GM19455 (cell line): Measurements from ENCODE around the gene OFD1.

Experiments
- ATAC-seq: cut with Tn5 transposase; IDR thresholded peaks from one replicate; pipeline ENCODE4 v1.9.1; 2021; ENCODE audit not compliant: unreplicated experiment

Gene OFD1, protein sequence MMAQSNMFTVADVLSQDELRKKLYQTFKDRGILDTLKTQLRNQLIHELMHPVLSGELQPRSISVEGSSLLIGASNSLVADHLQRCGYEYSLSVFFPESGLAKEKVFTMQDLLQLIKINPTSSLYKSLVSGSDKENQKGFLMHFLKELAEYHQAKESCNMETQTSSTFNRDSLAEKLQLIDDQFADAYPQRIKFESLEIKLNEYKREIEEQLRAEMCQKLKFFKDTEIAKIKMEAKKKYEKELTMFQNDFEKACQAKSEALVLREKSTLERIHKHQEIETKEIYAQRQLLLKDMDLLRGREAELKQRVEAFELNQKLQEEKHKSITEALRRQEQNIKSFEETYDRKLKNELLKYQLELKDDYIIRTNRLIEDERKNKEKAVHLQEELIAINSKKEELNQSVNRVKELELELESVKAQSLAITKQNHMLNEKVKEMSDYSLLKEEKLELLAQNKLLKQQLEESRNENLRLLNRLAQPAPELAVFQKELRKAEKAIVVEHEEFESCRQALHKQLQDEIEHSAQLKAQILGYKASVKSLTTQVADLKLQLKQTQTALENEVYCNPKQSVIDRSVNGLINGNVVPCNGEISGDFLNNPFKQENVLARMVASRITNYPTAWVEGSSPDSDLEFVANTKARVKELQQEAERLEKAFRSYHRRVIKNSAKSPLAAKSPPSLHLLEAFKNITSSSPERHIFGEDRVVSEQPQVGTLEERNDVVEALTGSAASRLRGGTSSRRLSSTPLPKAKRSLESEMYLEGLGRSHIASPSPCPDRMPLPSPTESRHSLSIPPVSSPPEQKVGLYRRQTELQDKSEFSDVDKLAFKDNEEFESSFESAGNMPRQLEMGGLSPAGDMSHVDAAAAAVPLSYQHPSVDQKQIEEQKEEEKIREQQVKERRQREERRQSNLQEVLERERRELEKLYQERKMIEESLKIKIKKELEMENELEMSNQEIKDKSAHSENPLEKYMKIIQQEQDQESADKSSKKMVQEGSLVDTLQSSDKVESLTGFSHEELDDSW

DNA sequence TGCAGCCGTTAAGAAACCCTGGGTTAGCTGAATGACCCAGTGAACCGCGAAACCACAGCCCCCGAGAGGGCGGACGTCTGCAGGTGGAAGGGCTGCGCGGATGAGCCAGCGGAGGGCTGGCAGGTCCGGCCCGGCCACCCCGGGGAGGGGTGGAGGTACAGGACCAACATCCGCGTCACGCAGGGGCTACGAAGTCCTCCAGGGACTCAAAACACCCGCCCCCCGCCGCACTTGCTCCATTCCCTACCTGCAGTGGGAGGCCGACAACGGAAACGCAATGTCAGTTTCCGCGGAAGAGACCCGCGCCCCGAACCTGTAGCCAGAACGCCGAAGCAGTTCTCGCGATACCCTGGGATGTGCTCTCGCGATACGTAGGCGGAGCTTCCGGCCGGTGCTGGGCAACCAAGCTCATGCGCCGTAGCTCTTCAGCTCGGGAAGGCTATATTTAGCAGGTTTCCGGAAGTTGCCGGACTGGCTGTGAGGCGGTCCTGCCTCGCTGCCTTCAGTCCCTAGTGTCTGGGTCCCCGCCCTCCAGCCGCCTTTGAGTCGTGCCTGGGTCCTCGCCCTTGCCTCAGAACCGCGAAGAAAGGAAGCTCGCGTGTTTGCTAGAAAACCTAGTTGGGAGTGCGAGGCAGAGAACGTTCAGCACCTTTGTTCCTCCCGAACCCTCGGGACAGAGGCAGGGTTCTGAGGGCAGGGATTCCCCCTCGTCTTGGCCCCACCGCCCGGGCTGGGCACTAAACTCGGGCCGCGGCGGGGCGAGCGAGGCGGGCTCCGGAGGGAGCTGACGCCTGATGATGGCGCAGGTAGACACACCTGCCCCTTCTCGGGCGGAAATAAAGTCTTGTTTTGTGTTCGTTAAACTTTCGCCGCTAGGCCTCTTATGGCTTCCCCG, at the start of gene OFD1, which contains the start of gene TRAPPC2:
OFD1 (plus strand) TSS at position 471 of the 895 bp plus-strand sequence; CDS start at position 795, 324 bp downstream.
TRAPPC2 (minus strand) TSS at position 343 of the 895 bp plus-strand sequence. CDS start 14,657 bp downstream, outside the sequence.
- peak; percentile 95 for ATAC-seq

GRCh38 chrX:13685126-13685763, 49.3 kb upstream of the OFD1 start:
- ATAC-seq, result no peak

DNA sequence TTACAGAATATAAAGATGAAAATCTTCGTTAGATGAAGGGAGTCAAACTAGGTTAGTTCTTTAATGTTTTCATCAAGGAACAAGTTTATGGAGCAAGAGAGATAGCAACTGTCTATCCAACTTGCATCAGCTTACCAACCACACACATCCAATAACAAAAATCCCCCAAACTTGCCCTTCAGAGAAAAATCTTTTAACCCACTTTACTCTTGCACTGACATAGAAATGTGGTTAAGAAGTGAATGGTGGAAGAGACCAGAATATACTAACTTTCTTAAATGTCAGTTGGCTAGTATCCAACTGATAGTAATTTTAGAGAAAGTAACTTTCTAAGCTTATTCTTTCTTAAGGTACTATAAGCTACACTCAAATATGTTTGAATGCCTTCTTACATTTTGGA, 47.3 kb upstream of the OFD1 start:
- no peak for ATAC-seq

DNA sequence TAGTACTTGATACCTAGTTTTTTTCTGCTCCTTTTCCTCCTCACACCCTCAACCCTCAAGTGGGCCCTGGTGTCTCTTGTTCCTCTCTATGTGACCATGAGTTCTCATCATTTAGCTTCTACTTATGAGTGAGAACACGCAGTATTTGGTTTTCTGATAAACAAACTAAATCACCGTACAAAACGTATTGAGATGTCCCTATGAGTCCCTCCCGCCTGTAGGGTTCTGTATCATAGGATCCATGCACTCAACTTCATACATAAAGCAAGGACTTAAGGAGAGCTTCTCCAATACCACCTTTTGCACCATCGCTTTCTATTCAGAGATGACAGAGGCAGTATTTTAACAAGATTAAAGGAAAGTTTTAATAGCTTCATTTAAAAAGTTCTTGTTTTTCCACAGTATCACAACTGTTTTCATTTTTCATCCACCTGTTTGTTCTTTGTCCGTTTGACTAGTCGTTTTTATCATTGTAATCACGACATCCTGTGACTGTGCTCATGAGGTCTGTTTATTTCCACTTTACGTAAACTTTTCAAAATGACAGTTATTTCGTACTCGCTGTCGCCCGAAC, 46.1 kb upstream of the OFD1 start:
- no peak for ATAC-seq

- peak; percentile 81 for ATAC-seq
Observed at GRCh38 chrX:13688958-13689740, 45.4 kb upstream of the OFD1 start, which contains the start of gene RAB9A. TSS of gene RAB9A (plus strand) at chrX:13689128. CDS start at chrX:13708747, 19,619 bp downstream.

GRCh38 chrX:13689741-13690211, 44.8 kb upstream of the OFD1 start:
- no peak for ATAC-seq

GRCh38 chrX:13690836-13691235, 43.7 kb upstream of the OFD1 start:
- ATAC-seq, result no peak

DNA sequence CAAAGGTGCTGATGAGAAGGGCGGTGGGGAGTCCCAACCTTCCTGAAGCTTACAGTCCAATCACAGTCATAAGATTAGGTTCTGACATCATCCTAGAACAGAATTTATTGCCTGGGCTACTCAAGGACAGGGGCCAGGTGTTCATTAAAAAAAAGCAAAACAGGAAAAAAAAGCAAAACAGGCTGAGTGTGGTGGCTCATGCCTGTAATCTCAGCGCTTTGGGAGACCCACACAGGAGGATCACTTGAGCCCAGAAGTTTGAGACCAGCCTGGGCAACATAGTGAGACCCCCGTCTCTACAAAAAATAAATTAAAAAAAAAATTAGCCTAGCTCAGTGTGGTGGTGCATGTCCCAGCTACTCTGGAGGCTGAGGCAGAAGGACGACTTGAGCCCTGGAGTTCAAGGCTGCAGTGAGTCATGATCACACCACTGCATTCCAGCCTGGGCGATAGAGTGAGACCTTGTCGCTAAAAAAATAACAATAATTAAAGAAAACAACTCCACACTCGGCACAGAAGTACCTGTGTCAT, 42.6 kb upstream of the OFD1 start:
- ATAC-seq, result no peak

- no peak for ATAC-seq
Observed at GRCh38 chrX:13692771-13693231, 41.7 kb upstream of the OFD1 start.

DNA sequence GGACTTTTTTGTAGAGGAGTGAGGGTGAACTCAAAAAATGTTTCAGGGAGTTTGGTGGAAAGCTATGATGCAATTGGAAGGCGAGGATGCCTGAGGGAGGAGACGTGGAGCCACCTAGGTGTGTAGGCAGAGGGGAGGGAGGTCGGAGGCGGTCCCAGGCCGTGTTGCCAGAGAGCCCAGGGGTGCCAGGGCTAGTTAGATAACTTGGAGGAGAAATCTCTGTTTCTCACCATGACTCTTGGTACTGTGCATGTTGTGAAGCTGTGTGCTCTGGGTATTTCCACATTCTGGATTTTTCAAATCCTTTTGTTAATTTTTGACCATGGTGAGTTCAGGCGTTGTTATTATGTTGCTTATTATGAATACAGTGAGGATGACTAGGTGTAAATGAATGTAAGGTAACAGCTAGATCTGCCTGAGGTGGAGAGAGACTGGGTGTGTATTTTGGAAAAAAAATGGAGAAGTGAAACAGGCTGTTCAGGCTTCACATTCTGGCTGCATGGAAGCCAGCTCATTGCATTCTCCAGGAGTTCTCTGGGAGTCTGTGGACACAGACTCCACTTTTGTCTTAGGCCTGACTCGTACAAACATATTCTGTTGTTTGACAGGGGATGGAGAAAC, 41.1 kb upstream of the OFD1 start:
- ATAC-seq, result no peak

- no peak for ATAC-seq
Observed at GRCh38 chrX:13694359-13694758, 40.2 kb upstream of the OFD1 start.

DNA sequence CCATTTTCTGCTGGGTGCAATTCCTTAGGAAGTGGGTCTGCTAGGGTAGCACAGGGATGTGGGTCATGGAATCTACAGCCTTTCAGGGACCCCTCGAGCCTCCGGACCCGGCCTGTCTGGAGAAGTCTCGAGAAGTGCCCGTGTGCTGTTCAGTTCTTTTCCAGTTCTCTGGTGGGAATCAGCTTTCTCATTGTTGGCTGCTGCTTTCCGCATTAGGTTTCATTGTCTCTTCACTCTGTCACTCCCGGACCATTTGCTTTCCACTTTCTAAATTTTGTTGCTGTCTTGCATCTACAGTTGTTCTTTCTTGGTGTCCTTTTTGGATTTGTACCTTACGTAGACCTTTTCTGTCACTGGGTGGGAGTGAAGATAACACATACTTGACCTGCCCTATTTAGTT, 39.6 kb upstream of the OFD1 start:
- no peak for ATAC-seq

DNA sequence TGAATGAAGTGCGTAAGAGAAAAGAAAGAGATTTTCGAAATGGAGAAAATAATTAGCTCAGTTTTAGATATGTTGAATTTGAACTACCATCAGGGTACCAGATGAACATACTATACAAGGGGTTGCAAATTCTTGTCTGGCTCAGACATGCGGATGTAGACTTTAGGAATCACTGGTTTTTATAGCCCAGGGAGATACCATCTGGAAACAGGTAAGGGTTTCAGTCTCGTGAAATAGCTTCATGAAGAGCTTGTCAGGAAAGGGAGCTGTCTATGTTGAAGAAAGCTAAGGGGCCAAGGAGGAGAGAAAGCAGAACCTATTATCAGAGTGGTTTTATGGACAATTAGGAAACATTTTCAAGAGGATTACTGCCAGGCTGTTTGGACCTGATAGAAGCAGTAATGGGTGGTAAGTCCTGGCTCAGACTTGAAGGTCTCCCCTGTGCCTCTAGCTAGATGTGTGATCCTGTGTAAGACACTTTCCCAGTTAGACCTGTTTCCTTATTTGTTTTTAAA, 38.9 kb upstream of the OFD1 start:
- ATAC-seq, result no peak

DNA sequence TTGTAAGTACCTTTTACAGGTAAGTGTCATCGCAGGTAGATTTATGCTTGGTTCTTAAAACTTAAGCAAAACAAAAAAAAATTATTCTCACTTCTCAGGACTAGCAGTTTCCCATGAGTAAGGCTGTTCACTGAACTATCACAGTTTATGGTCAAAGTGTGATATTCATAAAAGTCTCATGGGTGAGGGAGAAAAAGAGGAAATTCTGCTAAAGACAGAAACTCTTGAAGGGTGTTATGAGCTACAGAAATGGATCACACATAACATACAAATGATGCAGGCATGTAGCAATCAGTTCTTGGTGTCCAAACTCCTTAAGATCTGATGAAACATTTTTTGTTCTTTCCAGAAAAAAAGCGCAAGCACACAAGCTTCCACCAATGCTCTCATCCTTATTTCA, 37.1 kb upstream of the OFD1 start:
- no peak for ATAC-seq

DNA sequence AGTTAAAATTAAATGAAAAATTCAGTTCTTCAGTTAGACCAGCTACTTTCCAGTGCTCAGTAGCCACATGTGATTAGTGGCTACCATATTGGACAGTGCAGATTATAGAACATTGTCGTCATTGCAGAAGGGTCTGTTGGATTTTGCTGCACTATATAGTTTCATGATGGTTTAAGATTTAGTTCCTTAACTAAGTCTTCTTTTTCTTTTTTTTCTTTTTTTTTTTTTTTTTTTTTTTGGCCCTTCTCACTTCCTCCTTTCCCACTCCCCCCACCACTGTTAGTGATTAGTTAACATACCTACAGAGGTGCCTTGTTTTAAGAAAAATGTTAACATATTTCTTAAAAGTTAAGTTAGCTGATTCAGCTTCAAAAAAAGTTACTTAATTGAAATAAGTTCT, 36.6 kb upstream of the OFD1 start:
- ATAC-seq, result no peak

DNA sequence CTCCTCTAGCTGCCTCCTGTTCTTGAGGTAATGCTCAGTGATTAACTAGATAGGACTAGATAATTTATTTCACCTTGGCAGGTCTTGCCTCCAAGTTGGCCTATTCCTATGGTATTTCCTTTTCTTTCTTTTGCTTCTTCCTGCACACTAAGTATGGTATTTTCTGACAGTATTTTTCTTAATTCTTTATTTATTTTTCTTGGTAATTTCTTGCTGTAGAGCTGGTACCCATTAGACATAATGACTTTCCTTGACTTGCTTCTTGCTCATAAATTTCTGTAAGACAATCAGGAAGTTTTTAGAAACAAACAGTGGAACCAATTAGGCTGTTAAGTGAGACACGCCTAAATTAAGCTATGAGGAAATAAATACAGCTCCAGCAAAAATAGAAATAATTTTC, 36.1 kb upstream of the OFD1 start:
- no peak for ATAC-seq

- peak; percentile 63 for ATAC-seq
Observed at GRCh38 chrX:13699183-13699826, 35.2 kb upstream of the OFD1 start.
